GOT3 (cell line): Measurements from ENCODE around the gene DYNLL1.
"Not testable (repeated sequence)": the region's sequence is repeated elsewhere in the genome, so short reads cannot be mapped to it uniquely, and the experiment has no call there.

ENCODE experiments used
- DNase-seq: peaks from one replicate; lab custom pipeline; 2025; ENCODE audit warnings: mixed read lengths; lab: John Stamatoyannopoulos, UW

DYNLL1 gene

DNA sequence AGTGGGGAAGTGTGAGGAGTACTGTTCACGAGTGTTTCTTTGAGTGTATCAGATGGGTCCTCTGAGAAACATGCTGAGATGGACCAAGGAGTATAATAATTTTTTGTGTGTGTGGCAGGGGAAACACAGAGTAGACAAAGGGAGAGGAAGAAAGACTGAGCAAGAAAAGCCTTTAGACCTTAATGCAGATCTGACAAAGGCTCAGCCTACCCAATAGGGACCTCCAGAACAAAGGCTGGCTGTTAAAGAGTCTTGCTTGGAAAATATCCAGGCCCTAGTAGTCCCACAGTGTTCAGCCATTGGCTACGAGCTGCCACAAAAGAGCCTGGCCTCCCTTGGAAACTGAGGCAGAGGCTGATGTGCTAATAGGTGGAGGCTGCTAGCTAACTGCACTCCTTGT lies 19.6 kb downstream of the DYNLL1 start:
- no peak for DNase-seq

DNA sequence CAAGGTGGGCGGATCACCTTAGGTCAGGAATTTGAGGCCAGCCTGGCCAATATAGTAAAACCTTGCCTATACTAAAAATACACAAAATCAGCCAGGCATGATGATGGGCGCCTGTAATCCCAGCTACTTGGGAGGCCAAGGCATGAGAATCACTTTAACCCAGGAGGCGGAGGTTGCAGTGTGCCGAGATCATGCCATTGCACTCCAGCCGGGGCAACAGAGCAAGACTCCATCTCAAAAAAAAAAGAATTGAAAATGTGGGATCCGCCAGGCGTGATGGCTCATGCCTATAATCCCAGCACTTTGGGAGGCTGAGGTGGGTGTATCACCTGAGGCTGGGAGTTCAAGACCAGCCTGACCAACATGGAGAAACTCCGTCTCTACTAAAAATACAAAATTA lies 23.4 kb downstream of the DYNLL1 start:
- DNase-seq = not testable (repeated sequence)

DNA sequence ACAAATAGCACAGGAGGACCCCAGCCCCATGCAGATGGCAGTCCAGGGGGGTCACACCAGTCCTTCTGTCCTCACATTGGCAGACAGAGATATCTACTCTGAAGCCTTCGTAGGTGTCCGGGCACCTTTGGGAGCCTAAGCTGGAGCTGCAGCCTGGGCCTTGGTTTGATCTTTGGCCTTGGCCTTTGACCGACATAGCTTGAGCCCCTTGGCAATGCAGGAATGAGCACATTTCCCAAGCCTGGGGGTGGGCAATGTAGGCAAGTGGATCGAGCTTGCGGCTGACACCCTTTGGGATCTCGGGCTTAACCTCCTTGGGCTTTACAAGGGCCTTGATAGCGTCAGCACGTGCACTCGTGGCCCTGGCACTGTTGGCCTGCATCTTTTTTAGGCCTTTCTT lies 26.7 kb downstream of the DYNLL1 start:
- no peak for DNase-seq

DNA sequence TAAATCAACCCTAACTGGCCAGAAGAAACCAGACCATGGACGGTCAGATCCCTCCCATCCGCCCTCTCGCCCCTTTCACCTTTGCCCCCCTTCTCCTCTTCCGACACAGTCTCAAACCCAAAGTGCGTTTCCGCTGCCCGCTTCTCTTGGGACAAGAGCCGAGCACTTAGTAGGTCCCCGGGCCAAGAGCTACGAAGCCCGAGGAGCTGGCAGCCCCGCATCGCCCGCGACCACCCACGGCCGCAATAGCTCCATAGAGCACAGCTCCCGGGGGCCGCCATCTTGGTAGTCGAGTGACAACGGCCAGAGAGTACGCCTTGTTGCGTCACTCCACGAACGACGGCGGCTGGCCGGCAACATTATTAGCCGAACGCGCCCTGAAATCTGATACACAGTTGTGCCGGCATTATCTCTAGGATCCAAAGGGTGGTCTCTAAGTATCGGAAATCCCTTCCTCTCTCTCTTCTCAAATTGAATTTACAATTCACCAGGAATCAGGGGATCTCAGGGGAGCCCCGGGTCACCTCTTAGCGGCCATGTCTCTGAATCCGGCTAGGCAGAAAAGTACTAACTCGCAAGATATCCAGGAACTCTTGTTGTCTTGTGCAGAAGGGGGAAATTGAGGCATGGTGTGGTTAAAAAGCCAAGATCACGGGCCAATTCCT lies 33.1 kb downstream of the DYNLL1 start, which contains the start of gene COQ5:
TSS of gene COQ5 (minus strand) at position 298 of the 665 bp plus-strand sequence. CDS start at position 281, 17 bp downstream.
- DNase-seq = peak; percentile 64

DNA sequence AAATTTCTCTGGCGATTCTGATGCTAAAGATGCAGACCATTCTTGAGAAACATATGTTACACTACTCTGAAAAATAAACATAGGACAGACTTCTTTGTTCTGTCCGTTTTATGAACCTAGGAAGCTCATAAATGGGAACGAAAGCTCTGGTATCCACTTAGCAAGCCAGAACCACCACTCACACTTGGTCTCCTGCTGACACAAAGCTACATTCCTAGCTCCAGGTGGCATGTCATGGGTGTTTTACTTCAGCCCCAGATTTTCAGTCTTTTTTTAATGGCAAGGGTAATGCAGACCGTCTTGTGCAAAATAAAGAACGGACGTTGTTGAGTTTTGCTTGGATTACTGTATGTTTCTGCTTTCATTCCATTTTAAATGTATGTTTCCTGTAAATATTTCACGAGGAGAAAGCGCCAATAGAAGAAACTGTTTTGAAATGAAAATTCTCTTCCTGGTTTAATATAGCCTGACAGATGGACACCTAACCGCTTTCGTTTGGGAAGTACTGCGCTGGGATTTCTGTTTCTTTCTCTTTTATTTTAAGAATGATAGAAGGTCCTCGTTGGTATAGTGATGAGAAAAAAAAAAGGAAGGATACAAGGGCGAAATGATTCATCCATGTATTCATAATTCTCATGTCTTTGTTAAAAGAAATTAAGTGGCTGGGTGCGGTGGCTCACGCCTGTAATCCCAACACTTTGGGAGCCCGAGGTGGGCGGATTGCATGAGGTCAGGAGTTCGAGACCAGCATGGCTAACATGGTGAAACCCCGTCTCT lies 33.9 kb downstream of the DYNLL1 start:
- DNase-seq = no peak

DNA sequence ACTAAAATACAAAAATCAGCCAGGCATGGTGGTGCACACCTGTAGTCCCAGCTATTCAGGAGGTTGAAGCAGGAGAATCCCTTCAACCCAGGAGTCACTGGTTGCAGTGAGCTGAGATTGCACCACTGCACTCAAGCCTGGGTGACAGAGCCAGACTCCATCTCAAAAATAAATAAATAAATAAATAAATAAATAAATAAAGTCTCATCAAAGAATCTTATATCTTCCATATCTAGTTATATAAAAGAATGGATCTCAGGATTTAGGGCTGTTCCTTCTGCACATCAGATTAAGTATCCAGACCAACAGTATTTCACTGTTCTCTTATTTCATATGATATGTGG lies 34.5 kb downstream of the DYNLL1 start:
- DNase-seq = not testable (repeated sequence)

DNA sequence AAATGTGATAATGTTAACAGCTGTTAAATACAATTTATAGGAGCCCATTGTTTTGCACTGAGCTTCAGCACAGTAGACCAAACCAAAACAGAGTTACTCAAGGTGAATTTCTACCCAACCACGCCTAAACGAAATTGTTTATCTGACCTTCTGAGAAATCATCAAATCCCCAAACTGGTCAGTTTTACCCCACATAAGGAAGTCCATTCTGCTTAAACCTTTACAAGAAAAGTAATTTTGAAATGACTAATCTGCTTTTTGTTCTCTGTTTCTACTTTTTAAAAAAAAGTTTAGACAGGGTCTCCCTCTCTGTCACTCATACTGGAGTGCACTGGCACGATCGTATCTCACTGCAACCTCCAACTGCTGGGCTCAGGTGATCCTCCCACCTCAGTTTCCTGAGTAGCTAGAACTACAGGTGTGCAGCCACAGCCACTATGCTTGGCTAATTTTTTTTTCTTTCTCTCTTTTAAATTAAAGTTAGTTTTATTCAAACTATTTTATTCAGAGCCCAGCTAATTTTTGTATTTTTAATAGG lies 36.9 kb downstream of the DYNLL1 start:
- no peak for DNase-seq

DNA sequence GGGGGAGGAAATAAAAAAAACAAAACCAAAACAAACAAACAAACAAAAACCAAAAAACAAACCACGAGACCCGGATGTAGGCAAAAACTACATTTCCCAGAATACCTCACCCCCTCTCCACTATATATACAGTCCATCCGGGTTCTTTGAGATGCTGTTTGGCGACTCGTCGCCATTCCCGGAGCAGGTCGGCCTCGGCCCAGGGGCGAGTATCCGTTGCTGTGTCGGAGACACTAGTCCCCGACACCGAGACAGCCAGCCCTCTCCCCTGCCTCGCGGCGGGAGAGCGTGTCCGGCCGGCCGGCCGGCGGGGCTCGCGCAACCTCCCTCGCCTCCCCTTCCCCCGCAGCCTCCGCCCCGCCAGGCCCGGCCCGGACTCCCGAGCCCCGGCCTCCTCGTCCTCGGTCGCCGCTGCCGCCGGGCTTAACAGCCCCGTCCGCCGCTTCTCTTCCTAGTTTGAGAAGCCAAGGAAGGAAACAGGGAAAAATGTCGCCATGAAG lies 38.3 kb downstream of the DYNLL1 start, which contains the start of gene RNF10:
TSS of gene RNF10 (plus strand) at position 154 of the 500 bp plus-strand sequence. CDS start 456 bp downstream, outside the sequence.
- no peak for DNase-seq

DNA sequence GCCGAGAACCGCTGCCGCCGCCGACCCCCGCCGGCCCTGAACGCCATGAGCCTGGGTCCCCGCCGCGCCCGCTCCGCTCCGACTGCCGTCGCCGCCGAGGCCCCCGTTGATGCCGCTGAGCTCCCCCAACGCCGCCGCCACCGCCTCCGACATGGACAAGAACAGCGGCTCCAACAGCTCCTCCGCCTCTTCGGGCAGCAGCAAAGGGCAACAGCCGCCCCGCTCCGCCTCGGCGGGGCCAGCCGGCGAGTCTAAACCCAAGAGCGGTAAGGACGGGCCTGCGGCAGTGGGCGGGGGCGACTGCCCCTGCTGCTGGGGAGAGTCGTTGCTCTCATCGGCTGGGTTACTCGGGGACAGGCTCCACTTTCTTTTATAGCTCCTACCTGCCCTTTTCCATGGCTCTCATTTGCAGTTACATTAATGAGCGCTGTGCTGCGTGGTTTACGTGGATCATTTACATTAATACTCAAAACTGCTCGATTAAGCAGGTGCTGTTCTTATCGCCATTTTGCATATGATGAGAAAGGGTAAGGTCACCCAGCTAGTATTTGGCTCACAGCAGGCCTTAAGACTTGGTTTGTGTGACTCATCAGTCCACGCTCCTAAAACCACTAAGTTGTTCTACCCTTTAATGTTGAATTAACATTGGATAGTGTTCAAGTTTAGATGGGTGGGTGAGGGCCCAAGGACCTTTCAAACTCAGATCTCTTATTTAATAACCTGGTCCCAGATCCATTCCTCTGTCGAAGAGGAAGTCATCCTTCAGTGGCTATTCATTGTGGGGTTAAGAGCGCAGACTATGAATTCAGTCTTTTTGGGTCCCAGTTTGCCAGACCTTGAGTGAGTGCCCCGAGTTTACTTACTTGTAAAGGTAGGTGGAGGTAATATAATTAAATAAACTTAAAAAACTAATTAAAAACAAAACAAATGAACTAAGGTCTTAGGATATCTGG lies 39.1 kb downstream of the DYNLL1 start:
- no peak for DNase-seq

DNA sequence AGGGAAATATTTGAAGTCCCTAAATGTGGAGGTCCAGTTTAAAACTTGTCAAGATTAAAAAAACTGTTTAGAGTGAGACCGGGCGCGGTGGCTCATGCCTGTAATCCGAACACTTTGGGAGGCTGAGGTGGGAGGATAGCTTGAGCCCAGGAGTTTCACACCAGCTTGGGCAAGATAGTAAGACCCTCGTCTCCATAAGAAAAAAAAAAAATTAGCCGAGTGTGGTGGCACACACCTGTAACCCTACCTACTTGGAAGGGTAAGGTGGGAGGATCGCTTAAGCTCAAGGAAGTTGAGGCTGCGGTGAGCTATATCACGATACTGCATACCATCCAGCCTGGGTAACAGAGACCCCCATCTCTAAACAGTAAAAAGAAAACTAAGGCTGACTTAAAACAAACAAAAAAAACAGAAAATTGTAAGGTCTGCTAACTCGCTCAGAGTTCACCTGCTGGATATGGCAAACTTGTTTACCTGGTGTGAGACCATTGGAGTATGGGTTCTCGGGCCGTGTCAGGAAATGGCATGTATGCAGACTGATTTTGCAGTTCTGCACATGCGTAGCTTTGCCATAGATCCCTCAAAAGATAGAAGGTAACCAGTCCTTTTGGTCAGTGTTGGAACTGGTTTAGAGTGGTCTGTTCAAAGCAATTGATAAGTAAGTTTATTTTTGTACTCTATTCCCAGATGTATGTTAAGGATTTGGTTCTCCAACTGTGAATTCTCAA lies 40.3 kb downstream of the DYNLL1 start:
- DNase-seq = no peak

DNA sequence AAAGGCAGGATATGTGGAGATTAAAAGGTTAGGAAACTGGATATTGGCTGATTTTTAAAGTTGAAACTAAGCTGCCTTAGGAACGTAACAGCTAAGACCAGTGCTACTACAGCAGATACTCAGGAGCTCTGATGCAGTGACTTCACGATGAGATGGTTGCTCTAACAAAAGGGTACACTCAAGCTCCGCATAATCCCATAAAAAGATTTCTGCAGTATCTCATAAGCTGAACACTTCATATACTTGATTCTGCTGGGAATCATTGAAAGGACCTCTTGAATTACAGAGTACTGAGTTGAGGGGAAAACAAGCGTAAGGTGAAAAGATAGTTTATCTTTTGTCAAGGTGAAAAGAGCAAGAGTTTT lies 41.9 kb downstream of the DYNLL1 start:
- DNase-seq = no peak

DNA sequence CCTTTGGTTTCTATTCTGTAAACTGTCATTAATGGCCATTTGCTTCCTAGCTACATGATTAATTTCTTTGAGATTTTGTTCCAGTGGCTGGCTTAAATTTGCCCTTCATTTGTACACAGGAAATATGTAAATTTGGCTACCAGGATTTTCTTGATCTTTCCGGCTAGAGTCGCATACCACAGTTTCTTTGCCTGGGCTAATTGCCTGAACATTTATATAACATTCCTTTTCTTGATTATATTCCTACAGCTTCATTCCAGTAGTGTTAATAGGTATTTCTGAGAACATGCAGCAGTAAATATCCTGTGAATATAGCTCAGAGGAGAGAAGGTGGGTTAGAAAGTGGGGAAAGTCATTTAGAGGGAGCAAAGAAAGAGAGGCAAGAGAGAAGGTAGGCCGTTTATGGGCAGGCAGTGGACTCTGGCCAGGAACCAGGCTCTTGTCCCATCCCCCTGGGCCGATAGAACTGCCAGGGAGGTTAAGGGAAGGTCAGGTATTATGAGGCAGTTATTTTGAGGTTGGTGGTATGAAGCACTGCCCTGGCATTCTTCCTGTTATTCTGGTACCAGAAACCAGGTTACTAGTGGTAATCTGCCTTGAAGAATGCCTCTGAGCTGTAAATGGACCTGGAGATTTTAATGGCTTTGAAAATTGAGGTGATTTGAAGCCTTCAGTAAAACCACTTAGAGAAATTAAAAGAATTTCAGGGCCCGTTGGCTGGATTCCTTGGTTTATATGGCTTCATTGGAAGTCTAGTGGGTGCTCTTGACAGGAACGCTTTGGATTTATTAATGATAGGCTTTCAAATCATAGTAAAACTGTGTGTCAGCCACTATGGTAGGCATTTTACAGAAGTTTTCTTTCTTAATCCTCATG lies 42.6 kb downstream of the DYNLL1 start:
- DNase-seq = no peak

DNA sequence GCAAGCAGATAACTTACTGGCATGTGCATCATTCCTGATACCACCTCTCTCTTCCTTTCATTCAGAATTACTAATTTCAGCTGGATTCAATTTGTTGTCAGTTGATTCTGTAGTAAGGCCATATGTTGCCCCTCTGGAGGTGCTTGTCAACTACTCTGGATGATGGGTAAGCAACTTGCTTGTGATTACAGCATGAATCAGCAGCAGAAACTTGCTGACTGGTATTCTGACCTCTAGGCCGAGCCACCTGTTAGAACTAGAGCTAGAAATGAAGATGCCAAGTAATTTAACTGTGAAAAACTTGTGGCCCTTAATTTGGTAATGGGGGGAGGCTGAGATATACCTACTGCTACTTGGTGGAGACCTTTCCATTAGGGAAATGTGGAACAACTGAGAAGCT lies 43.4 kb downstream of the DYNLL1 start:
- DNase-seq = no peak

DNA sequence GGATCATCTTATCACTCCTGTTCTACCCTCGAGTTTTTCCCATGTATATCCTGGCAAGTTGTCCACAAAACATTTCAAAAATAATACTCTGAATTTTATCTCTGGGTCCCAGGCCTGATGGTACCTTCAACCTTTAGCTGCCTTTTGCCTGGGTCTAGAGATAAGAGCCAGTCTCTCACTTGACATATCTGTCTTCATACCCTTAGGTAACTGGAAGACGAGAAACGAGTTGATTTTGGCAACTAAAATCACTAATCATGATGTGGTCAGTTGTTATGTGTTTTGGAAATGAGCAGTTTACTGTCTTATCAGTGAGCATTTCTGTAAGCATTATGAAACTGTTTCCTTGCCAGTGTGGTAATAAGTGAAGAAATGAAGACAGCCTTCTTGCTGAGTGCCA lies 44.5 kb downstream of the DYNLL1 start:
- DNase-seq = no peak

DNA sequence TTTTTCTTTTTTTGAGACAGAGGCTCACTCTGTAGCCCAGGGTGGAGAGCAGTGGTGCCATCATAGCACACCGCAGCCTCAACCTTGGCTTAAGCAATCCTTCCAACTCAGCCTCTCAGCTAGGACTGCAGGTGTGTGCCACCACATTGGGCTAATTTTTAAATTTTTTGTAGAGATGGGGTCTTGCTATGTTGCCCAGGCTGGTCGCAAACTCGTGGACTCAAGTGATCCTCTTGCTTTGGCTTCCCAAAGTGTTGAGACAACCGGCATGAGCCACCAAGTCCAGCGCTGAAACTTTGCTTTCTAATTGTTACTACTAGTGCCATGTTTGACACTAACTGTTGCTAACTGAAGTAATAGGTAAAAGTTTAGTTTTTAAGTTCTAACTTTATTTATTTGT lies 46.3 kb downstream of the DYNLL1 start:
- no peak for DNase-seq

DNA sequence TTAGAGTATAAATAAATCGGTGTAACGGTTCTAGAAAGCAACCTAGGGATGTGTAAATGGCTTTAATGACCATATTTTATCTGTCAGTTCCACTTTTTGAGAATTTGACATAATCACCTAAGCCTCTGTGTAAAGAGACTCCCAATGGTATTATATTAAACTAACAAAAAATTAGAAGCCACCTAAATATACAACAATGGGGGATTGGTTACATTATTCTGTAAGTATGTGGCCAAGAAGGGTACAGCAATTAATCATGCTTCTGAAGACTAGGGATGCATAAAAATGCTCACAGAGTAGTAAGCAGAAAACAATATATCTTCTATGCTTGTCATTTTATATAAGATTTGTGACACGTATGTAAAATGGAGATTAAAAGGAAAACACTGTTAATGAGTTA lies 48.8 kb downstream of the DYNLL1 start:
- no peak for DNase-seq

DNA sequence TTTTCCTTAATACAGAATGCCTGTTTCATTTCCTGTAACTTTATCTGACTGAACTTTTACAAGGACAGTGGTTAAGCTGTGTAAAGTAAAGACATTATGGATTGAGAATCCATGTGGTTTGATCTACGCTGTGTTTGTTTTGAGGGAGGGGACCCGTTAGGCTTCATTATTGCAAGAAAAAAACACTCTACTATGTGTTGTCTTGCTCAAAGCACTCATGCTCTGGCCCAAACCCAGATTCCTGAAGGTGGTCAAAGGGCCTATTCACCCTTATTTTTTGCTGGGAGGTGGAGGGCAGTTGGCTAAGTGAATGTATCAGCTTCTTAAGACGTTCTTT lies 50.1 kb downstream of the DYNLL1 start:
- no peak for DNase-seq
